ENCODE measurements around the gene RABIF.

Gene RABIF

GRCh38 chr1:202879128-202879527 lies 9.8 kb downstream of the RABIF start:
- in situ Hi-C loops (cut with MboI; ENCODE audit: low sequenced_read_pairs) = no loop called here

- in situ Hi-C loops (cut with MboI; ENCODE audit: low sequenced_read_pairs) = no loop called here
Measured at GRCh38 chr1:202873026-202873425, 15.9 kb downstream of the RABIF start.

GRCh38 chr1:202871367-202871766 lies 17.6 kb downstream of the RABIF start:
- in situ Hi-C loops (cut with MboI; ENCODE audit: low sequenced_read_pairs) = no loop called here

- in situ Hi-C loops (cut with MboI; ENCODE audit: low sequenced_read_pairs) = no loop called here
Measured at GRCh38 chr1:202862679-202863560, 26.0 kb downstream of the RABIF start.

GRCh38 chr1:202861420-202862132 lies 27.4 kb downstream of the RABIF start:
- in situ Hi-C loops (cut with MboI; ENCODE audit: low sequenced_read_pairs) = no loop called here

- in situ Hi-C loops (cut with MboI; ENCODE audit: low sequenced_read_pairs) = no loop called here
Measured at GRCh38 chr1:202860744-202861419, 28.1 kb downstream of the RABIF start.

- in situ Hi-C loops (cut with MboI; ENCODE audit: low sequenced_read_pairs) = no loop called here
Measured at GRCh38 chr1:202858789-202859414, 30.0 kb downstream of the RABIF start.

- in situ Hi-C loops (cut with MboI; ENCODE audit: low sequenced_read_pairs) = no loop called here
Measured at GRCh38 chr1:202858331-202858730, 30.6 kb downstream of the RABIF start.

GRCh38 chr1:202857136-202857610 lies 31.8 kb downstream of the RABIF start:
- in situ Hi-C loops (cut with MboI; ENCODE audit: low sequenced_read_pairs) = no loop called here

- in situ Hi-C loops (cut with MboI; ENCODE audit: low sequenced_read_pairs) = no loop called here
Measured at GRCh38 chr1:202856014-202856413, 32.9 kb downstream of the RABIF start.

- in situ Hi-C loops (cut with MboI; ENCODE audit: low sequenced_read_pairs) = no loop called here
Measured at GRCh38 chr1:202854787-202855186, 34.2 kb downstream of the RABIF start.

- in situ Hi-C loops (cut with MboI; ENCODE audit: low sequenced_read_pairs) = no loop called here
Measured at GRCh38 chr1:202852163-202852904, 36.6 kb downstream of the RABIF start.

- in situ Hi-C loops (cut with MboI; ENCODE audit: low sequenced_read_pairs) = no loop called here
Measured at GRCh38 chr1:202850593-202851362, 38.2 kb downstream of the RABIF start.

GRCh38 chr1:202848191-202848542 lies 40.8 kb downstream of the RABIF start:
- in situ Hi-C loops (cut with MboI; ENCODE audit: low sequenced_read_pairs) = no loop called here

- in situ Hi-C loops (cut with MboI; ENCODE audit: low sequenced_read_pairs) = no loop called here
Measured at GRCh38 chr1:202844935-202845334, 44.0 kb downstream of the RABIF start.

GRCh38 chr1:202844259-202844658 lies 44.7 kb downstream of the RABIF start:
- in situ Hi-C loops (cut with MboI; ENCODE audit: low sequenced_read_pairs) = no loop called here

GRCh38 chr1:202843081-202843480 lies 45.9 kb downstream of the RABIF start:
- in situ Hi-C loops (cut with MboI; ENCODE audit: low sequenced_read_pairs) = no loop called here

- in situ Hi-C loops (cut with MboI; ENCODE audit: low sequenced_read_pairs) = no loop called here
Measured at GRCh38 chr1:202837746-202838262, 51.1 kb downstream of the RABIF start.

- in situ Hi-C loops (cut with MboI; ENCODE audit: low sequenced_read_pairs) = no loop called here
Measured at GRCh38 chr1:202836623-202837403, 52.1 kb downstream of the RABIF start.
